GM19351 (cell line): ENCODE results near the gene ACSM5.
"Not testable (repeated sequence)": the region's sequence is repeated elsewhere in the genome, so short reads cannot be mapped to it uniquely, and the experiment has no call there.

ENCODE experiments used
- ATAC-seq: cut with Tn5 transposase; IDR thresholded peaks from one replicate; pipeline ENCODE4 v1.9.1; 2021; ENCODE audit warnings: mild to moderate bottlenecking, moderate library complexity; ENCODE audit not compliant: unreplicated experiment

ACSM5 gene

DNA sequence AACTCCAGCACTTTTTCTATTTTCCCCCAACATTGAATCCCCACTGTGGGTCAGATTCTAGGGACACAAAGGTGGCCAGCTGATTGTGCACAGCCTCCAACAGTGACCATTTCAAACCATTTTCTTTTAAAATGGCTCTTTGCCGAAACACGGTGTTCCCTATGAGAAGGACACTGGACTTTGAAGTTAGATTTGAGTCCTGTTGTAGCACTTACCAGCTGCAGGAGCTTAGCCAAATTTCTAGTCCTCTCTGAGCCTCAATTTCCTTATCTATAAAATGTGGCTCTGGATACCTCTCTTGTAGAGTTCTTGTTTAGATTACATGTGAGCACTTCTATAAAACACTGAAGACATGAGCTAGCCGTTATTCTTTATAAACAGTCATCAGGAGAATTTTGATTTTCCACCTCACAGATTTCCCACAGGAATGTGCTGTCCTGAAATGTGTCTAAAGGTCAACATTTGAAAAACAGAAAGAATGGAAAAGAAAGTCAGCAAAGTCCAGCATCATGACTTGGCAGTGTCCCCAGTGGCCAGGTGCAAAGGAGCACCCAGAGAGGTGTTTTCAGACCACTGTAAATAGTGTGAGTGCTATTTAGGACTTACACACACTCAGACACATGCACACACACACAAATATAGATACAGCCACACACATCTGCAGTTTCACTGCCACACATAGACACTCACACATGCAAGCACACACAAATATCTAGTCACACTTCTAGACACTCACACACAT is 37.5 kb downstream of the ACSM5 start:
- ATAC-seq, result not testable (repeated sequence)

DNA sequence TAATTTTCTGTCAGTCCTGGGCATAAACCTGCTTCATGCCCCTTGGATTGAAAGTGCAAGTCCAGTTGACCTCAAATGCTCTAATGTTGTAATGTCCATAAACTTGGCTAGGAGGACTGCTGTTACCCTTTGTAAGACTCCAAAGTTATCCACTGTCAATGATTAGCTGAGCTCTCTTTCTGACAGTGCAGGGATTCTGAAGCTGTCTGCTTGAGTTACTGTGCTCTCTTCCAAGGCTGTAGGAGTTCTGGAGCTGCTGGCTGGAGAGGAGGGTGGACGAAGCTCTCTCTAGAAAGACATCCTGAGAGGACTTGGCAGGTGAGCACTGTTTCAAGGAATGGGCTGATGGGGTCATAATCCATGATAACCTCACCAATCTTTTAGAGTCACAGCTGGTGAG is 42.0 kb downstream of the ACSM5 start, which contains the start of gene ACSM2A:
Gene ACSM2A (plus strand): TSS at position 158 of the 400 bp plus-strand sequence. CDS start 8,594 bp downstream, outside the sequence.
- ATAC-seq, result not testable (repeated sequence)

DNA sequence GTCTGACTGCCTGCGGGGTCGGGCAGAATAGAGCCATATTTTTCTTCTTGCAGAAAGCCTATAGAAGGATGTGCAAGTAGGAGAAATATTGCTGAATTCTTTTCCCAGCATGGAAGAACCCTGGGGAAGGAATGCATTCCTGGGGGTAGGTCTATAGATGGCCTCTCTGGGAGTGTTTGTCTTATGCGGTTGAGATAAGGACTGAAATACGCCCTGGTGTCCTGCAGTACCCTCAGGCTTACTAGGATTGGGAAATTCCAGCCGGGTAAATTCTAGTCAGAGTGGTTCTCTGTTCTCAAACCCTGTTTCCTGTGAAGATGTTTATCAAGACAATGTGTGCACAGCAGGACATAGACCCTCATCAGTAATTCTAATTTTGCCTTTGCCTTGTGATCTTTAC is 44.3 kb downstream of the ACSM5 start:
- ATAC-seq, result not testable (repeated sequence)

DNA sequence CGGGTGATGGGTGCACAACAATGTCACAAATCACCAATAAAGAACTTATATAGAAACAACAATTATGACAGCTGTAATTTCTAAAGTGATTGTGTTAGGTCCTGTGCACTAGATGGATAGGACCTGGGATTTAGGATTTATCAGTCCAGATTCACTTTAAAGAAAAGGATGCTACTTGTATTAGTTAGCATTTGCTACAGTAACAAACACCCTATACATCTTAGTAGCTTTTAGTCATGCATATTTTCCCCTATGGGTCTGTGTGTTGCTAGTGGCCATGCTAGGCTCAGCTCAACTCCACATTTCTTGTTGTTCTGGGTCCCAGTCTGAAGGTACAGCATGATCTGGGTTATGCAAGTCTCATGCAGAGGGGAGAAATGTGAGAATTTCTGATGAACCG is 49.9 kb downstream of the ACSM5 start:
- ATAC-seq, result not testable (repeated sequence)

DNA sequence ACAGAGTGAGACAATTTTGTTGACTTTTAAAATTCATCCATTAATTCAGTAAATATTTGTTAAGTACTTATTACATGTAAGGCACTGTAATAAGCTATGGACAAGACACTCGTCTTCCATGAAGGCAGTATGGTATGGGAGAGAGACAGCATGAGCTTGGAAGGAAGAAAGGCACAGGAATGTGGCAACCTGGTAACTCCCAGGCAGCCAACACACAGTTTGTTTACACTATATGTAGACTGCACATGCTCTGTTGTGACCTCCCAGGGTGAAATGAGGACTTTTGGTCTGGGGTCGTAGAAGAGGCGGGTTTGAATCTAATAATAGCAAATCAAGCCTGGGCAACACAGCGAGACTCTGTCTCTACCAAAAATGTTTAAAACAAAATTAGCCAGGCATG is 51.0 kb downstream of the ACSM5 start:
- not testable (repeated sequence) for ATAC-seq

DNA sequence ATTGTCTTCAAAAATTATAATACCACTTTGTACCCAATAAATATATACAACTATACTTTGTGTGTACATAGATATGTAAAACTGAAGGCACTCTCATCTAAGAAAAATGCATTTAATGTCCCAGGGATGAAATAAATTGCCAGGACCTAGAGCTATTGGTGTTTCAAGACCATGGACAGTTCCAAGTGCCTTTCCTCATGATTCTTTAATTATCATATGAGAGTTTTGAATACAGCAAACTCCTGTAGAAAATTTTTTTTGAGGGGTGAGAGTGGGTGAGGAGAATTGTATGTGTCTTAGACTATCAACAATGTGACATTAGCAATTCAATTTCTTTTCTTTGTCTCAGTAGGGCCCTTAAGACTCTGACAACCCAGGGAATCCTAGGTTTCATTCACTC is 59.6 kb downstream of the ACSM5 start:
- ATAC-seq, result not testable (repeated sequence)

DNA sequence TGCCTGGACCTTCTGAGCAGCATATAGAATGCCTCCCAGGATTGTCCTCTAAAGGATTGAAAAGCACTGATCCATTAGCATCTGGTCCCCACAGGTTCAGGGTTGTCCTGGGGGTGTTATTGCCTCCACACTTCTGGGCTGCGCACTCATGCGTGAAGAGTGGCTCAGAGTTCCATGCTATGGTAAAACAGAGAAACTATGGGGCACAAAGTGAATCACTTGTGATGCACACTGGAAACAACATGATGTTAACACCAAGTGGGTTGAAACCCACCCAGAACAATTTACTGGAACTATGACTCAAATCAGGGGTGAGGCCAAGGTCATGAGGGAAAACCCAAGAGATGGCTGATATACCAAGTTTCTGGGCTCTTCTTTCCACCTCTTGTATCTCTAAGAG is 60.6 kb downstream of the ACSM5 start:
- not testable (repeated sequence) for ATAC-seq

DNA sequence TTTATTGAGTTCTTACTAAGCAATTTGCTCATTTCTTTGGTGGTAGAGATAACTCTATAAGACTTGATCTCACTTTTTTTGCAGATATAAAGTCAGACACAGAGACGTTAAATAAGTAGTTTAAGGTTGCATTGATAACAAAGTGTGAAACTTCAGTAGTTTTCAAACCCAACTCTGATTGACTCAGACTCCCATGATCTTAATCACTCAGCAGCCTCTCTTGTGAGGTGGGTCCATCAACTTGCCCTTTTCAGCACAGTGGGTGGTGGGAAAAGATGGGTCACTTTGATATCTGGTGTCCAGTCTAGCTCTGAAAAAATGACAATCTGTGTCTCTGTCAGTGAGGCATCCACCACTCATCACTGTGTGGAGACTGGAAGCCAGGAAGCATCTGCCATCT is 61.4 kb downstream of the ACSM5 start:
- ATAC-seq, result not testable (repeated sequence)

DNA sequence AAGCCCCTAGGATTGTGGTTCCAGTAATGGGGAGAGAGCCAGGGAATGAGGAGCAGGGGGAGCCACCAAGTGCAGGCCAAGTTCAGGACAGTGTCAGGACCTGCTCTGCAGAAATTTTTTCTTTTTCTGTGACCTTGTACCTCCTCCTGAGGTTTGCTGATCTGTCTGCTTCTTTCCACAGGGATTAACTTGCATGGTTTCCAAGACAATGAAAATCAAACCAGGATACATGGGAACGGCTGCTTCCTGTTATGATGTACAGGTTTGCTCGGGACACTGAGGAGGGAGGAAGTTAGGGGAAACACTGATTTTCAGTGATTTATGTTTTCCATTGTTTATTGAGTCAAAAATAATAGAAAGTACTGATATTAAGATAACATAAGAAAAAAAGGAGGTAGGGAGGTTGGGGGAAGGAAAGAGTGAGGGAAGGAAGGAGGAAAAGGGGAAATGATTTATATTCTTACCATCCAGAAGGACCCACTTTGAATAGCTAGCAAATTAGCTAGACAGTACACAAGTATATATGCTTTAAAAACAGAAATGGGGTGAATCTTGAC is 67.9 kb downstream of the ACSM5 start:
- ATAC-seq, result not testable (repeated sequence)

DNA sequence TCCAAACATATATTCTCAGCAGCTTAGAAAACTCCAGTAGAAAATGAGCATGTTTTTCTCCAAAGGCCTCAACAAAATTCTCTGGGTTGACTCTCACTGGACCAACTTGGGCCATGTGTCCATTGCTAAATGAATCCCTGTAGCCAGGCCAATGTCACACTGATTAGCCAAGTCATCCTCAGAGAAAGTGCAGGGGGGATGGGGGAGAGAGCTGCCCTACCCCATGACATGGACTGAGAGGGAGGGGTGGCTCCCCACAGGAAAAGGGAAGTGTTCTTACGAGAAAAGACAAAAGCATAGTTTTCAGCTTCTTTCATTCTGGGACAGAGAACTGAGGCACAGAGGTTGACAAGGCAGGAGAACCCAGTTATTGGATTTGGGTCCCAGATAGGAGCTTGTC is 74.7 kb downstream of the ACSM5 start:
- ATAC-seq, result not testable (repeated sequence)

DNA sequence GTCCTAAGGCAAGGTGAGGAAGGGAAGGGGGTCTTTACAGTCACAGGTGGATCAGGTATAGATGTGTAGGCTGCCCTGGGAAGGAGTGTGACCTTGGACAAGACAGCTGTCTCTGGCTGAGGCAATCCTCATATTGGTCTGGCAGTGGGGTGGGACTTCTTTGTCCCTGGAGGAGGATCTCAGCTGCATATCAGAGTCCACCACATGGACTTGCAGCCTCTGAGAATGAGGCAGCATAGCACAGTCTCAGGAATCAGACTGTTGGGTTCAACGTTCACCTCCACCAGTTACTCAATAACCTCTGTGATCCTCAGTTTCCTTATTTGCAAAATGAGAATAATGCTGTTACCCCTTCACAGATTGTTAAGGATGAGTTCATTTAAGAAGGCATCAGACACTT is 75.4 kb downstream of the ACSM5 start:
- no peak for ATAC-seq

DNA sequence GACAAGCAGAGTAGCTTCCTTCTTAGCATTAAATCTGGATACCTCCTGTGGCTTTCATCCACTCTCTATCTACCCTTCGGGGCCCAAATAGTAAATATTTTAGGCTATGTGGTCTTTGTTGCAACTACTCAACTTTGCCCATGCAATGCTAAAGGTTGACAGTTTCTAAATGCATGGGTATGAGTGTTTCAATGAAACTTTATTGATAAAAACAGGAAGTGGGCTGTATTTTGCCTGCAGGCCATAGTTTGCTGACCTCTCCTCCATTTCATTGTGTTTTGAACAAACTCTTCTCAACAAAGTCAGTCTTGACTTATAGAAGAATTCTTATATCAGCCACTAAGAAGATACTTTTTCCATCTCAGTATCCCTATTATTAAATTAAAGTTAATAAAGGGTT is 76.1 kb downstream of the ACSM5 start:
- no peak for ATAC-seq
